H9 (cell line): ENCODE results near the gene NKX1-2. TPM values are rescaled to one million over a fixed set of nuclear protein-coding genes. Genes with fewer than 3 reads are reported as not detected.

Experiments used
- DNase-seq: peaks from one replicate; pipeline ENCODE4 v3.0.0-alpha.2; 2017
- H2AFZ ChIP-seq: one replicate; pipeline ENCODE4 v1.6.1; 2013; ENCODE audit warnings: mild to moderate bottlenecking, low read length, control low read depth, moderate library complexity
- H2AK5ac ChIP-seq: 2 replicates; pipeline ENCODE4 v1.6.1; 2013; ENCODE audit warnings: low read length, control low read depth, mixed read lengths; ENCODE audit not compliant: insufficient read length
- H2BK120ac ChIP-seq: one replicate; pipeline ENCODE4 v1.6.1; 2013; ENCODE audit warnings: low read depth, mild to moderate bottlenecking, low read length, control low read depth, inconsistent platforms; ENCODE audit not compliant: poor library complexity, severe bottlenecking
- H2BK12ac ChIP-seq: 2 replicates; pipeline ENCODE4 v1.6.1; 2013; ENCODE audit warnings: low read length, control low read depth, mixed read lengths, low read depth; ENCODE audit not compliant: insufficient read length
- H2BK15ac ChIP-seq: 2 replicates; pipeline ENCODE4 v1.6.1; 2013; ENCODE audit warnings: low read depth, low read length, control low read depth
- H2BK20ac ChIP-seq: one replicate; pipeline ENCODE4 v1.6.1; 2013; ENCODE audit warnings: low read depth, mild to moderate bottlenecking, low read length, control low read depth, inconsistent platforms; ENCODE audit not compliant: poor library complexity, severe bottlenecking
- H2BK5ac ChIP-seq: 2 replicates; pipeline ENCODE4 v1.6.1; 2013; ENCODE audit warnings: low read length, control low read depth, mixed read lengths; ENCODE audit not compliant: insufficient read length
- H3K14ac ChIP-seq: 2 replicates; pipeline ENCODE4 v1.6.1; 2013; ENCODE audit warnings: low read length, control low read depth; ENCODE audit not compliant: insufficient read depth
- H3K18ac ChIP-seq: 2 replicates; pipeline ENCODE4 v1.6.1; 2013; ENCODE audit warnings: low read depth, mild to moderate bottlenecking, mixed read lengths, low read length, control low read depth; ENCODE audit not compliant: insufficient read length
- H3K23ac ChIP-seq: 2 replicates; pipeline ENCODE4 v1.6.1; 2013; ENCODE audit warnings: low read length, control low read depth, mixed read lengths, low read depth; ENCODE audit not compliant: insufficient read length
- H3K23me2 ChIP-seq: 2 replicates; pipeline ENCODE4 v1.6.1; 2013; ENCODE audit warnings: low read depth, mild to moderate bottlenecking, mixed read lengths, low read length, control low read depth; ENCODE audit not compliant: insufficient read length, poor library complexity, severe bottlenecking
- H3K27ac ChIP-seq: 2 replicates; pipeline ENCODE4 v1.5.1; 2013; ENCODE audit warnings: low read length, control low read depth, mixed read lengths, low read depth; ENCODE audit not compliant: insufficient read length
- H3K27me3 ChIP-seq: 2 replicates; pipeline ENCODE4 v1.6.1; 2013; ENCODE audit warnings: low read length, control low read depth, inconsistent platforms; ENCODE audit not compliant: insufficient read depth
- H3K4ac ChIP-seq: 2 replicates; pipeline ENCODE4 v1.6.1; 2013; ENCODE audit warnings: low read depth, mild to moderate bottlenecking, control low read depth, inconsistent platforms, low read length, moderate library complexity
- H3K4me1 ChIP-seq: 2 replicates; pipeline ENCODE4 v1.6.1; 2013; ENCODE audit warnings: low read length, control low read depth, inconsistent platforms; ENCODE audit not compliant: insufficient read depth
- H3K4me2 ChIP-seq: 2 replicates; pipeline ENCODE4 v1.6.1; 2013; ENCODE audit warnings: low read length, control low read depth, mixed read lengths; ENCODE audit not compliant: insufficient read length, insufficient read depth
- H3K56ac ChIP-seq: 2 replicates; pipeline ENCODE4 v1.6.1; 2013; ENCODE audit warnings: low read depth, mild to moderate bottlenecking, mixed read lengths, low read length, control low read depth; ENCODE audit not compliant: insufficient read length
- H3K79me1 ChIP-seq: 2 replicates; pipeline ENCODE4 v1.6.1; 2013; ENCODE audit warnings: low read depth, mild to moderate bottlenecking, moderate library complexity, low read length, control low read depth, inconsistent platforms; ENCODE audit not compliant: insufficient read depth, poor library complexity, severe bottlenecking
- H3K79me2 ChIP-seq: 2 replicates; pipeline ENCODE4 v1.6.1; 2013; ENCODE audit warnings: low read length, control low read depth, inconsistent platforms; ENCODE audit not compliant: insufficient read depth
- H3K9ac ChIP-seq: 2 replicates; pipeline ENCODE4 v1.6.1; 2013; ENCODE audit warnings: low read length, control low read depth, mixed read lengths; ENCODE audit not compliant: insufficient read length; ENCODE audit errors: extremely low read depth
- H3K9me3 ChIP-seq: one replicate; pipeline ENCODE4 v1.6.1; 2013; ENCODE audit warnings: low read depth, low read length, inconsistent platforms; ENCODE audit not compliant: control insufficient read depth
- H3T11ph ChIP-seq: one replicate; pipeline ENCODE4 v1.6.1; 2013; ENCODE audit warnings: mild to moderate bottlenecking, low read length, control low read depth, inconsistent platforms
- H4K20me1 ChIP-seq: one replicate; pipeline ENCODE4 v1.6.1; 2013; ENCODE audit not compliant: control insufficient read depth, insufficient read length, insufficient read depth
- H4K5ac ChIP-seq: 2 replicates; pipeline ENCODE4 v1.6.1; 2013; ENCODE audit warnings: low read depth, mild to moderate bottlenecking, mixed read lengths, low read length, control low read depth; ENCODE audit not compliant: insufficient read length
- H4K8ac ChIP-seq: replicated peaks from 2 replicates; pipeline ENCODE4 v1.6.1; 2013; ENCODE audit warnings: low read length, control low read depth, mixed read lengths, low read depth; ENCODE audit not compliant: insufficient read length
- H4K91ac ChIP-seq: 2 replicates; pipeline ENCODE4 v1.6.1; 2013; ENCODE audit warnings: low read depth, mild to moderate bottlenecking, moderate library complexity, mixed read lengths, low read length, control low read depth; ENCODE audit not compliant: insufficient read length
- H3K27ac Mint-ChIP-seq, 3 experiments: 2 replicates in 2 of 3; 3 replicates in 1 of 3; pipeline ENCODE4 v1.8.0; 2020 to 2021; ENCODE audit warnings: mixed read lengths in 3 of 3, mild to moderate bottlenecking in 1 of 3, moderate library complexity in 1 of 3
- H3K27me3 Mint-ChIP-seq: 2 replicates; pipeline ENCODE4 v1.8.0; 2021; ENCODE audit warnings: low read depth, mild to moderate bottlenecking, moderate library complexity, mixed read lengths
- H3K36me3 Mint-ChIP-seq, 3 experiments: 2 replicates in 2 of 3; 3 replicates in 1 of 3; pipeline ENCODE4 v1.8.0; 2020 to 2021; ENCODE audit warnings: low read depth in 3 of 3, mixed read lengths in 3 of 3; ENCODE audit not compliant: insufficient read depth in 1 of 3
- H3K4me1 Mint-ChIP-seq, 2 experiments: 2 replicates each; pipeline ENCODE4 v1.8.0; 2020; ENCODE audit warnings: mixed read lengths in 2 of 2
- H3K4me3 Mint-ChIP-seq, 2 experiments: 2 replicates in 1 of 2; 3 replicates in 1 of 2; pipeline ENCODE4 v1.8.0; 2020 to 2021; ENCODE audit warnings: mild to moderate bottlenecking in 2 of 2, mixed read lengths in 2 of 2, moderate library complexity in 1 of 2
- H3K9me3 Mint-ChIP-seq, 2 experiments: 2 replicates in 1 of 2; 3 replicates in 1 of 2; pipeline ENCODE4 v1.8.0; 2020; ENCODE audit warnings: mild to moderate bottlenecking in 2 of 2, mixed read lengths in 2 of 2, moderate library complexity in 1 of 2
- CTCF ChIP-seq: fragments of 200-600 bp; sonication (generic); conservative IDR thresholded peaks from 3 replicates; pipeline ENCODE4 v1.8.0; 2021; ENCODE audit warnings: antibody characterized with exemption, mild to moderate bottlenecking
- WGBS: extraction: QIAGEN DNeasy Blood & Tissue Kit; methylation state at CpG from one replicate; pipeline ENCODE4 v1.1.7; 2013; ENCODE audit warnings: missing lambda C conversion rate, low lambda C conversion rate, mixed read lengths; ENCODE audit not compliant: insufficient read length; ENCODE audit errors: extremely low coverage; 5-methylcytosine and 5-hydroxymethylcytosine counted together
- total RNA-seq: library from RNA; stranded (reverse); gene quantifications from 2 replicates; pipeline ENCODE4 v1.2.1, GENCODE V29; 2021

NKX1-2 gene
- total RNA-seq, 1 experiment from 2014 or later: 15.3 TPM

- Mint-ChIP-seq H3K4me3 (no peak overlapping the region), H3K27ac (no peak overlapping the region), H3K27me3 (peaks cover 30% of the 10 kb centered on the region), H3K4me1 (peaks cover 42 to 58% of the 10 kb centered on the region in 2 experiments), H3K9me3 (no peaks in the 10 kb centered on the region; a peak in 1 of 5 replicates), H3K36me3 (peaks cover 2 to 5% (median 5%) of the 10 kb centered on the region in 3 experiments; a peak in 6 of 7 replicates)
- Histone ChIP-seq H3K79me2 (no peaks in the 10 kb centered on the region), H3K4me1 (peaks cover 9% of the 10 kb centered on the region; the same call in 1 of the 2 replicates), H4K5ac (no peak overlapping the region), H2BK120ac (no peak overlapping the region), H2BK15ac (no peak overlapping the region), H2BK20ac (no peak overlapping the region), H2BK5ac (no peak overlapping the region), H3K14ac (no peak overlapping the region), H3K4ac (no peak overlapping the region), H3K79me1 (no peaks in the 10 kb centered on the region), H3K27me3 (no peaks in the 10 kb centered on the region), H3K9me3 (no peaks in the 10 kb centered on the region), H3K9ac (no peak overlapping the region), H3K23ac (no peak overlapping the region), H3K56ac (no peak overlapping the region), H3K18ac (no peak overlapping the region), H3K23me2 (peaks cover 3% of the 10 kb centered on the region), H2AFZ (no peak overlapping the region), H3K27ac (no peak overlapping the region), H4K8ac (no peak overlapping the region), H3K4me2 (no peak overlapping the region), H4K91ac (no peak overlapping the region), H3T11ph (no peak overlapping the region), H2BK12ac (no peak overlapping the region), H2AK5ac (no peak overlapping the region), H4K20me1 (no peaks in the 10 kb centered on the region)
- TF ChIP-seq CTCF: no peak
- WGBS: no CpG with 5 or more reads among the region's 5 CpGs
- no peak for DNase-seq
These were observed 10.3 kb upstream of the NKX1-2 start for GRCh38 chr10:124460144-124460543.
